Measurements from ENCODE around the gene STARD10. TPM values are rescaled to one million over a fixed set of nuclear protein-coding genes. Genes with fewer than 3 reads are reported as not detected.

The STARD10 gene
- total RNA-seq, 2 donors from 2014 or later: 32.2 to 33.3 TPM

GRCh38 chr11:72762641-72763304 lies 31.1 kb downstream of the STARD10 start:
- no peak for DNase-seq
- H3K27me3 Mint-ChIP-seq (ENCODE audit: insufficient read depth): no peaks in the 10 kb centered on the region
- H3K27ac Mint-ChIP-seq: no peak overlapping the region
- Histone ChIP-seq H3K36me3 (ENCODE audit: control insufficient read depth, insufficient read depth, low read length) (no peaks in the 10 kb centered on the region), H3K4me1 (ENCODE audit: control insufficient read depth, insufficient read depth, low read length) (no peaks in the 10 kb centered on the region), H3K4me3 (ENCODE audit: low read length) (no peak overlapping the region), H3K9ac (ENCODE audit: extremely low read depth, low read length, poor library complexity, severe bottlenecking) (no peak overlapping the region), H3K27ac (ENCODE audit: low read depth, low read length) (no peak overlapping the region), H3K27me3 (ENCODE audit: control insufficient read depth, insufficient read depth, low read length, poor library complexity, severe bottlenecking) (no peaks in the 10 kb centered on the region), H3K9me3 (ENCODE audit: control insufficient read depth, low read length) (no peaks in the 10 kb centered on the region)
- no peaks in the 10 kb centered on the region for H3K4me1 Mint-ChIP-seq
- TF ChIP-seq CTCF (conservative IDR thresholded peaks at IDR 0.05): no peak
- no peaks in the 10 kb centered on the region for H3K9me3 Mint-ChIP-seq
- H3K4me3 Mint-ChIP-seq: no peak overlapping the region
- 83 to 90% methylated on average over 1 to 4 of the region's 5 CpGs for WGBS, 2 experiments (ENCODE audit: insufficient coverage in 1 of 2, insufficient read length in 1 of 2)
- peaks cover 7% of the 10 kb centered on the region for H3K36me3 Mint-ChIP-seq (ENCODE audit: low read depth)

- Mint-ChIP-seq H3K9me3 (no peaks in the 10 kb centered on the region), H3K27ac (no peak overlapping the region), H3K4me3 (no peak overlapping the region), H3K4me1 (no peaks in the 10 kb centered on the region), H3K36me3 (ENCODE audit: low read depth) (peaks cover 20% of the 10 kb centered on the region), H3K27me3 (ENCODE audit: insufficient read depth) (peaks cover 8% of the 10 kb centered on the region)
- Histone ChIP-seq H3K4me3 (ENCODE audit: low read length) (no peak overlapping the region), H3K9ac (ENCODE audit: extremely low read depth, low read length, poor library complexity, severe bottlenecking) (no peak overlapping the region), H3K9me3 (ENCODE audit: control insufficient read depth, low read length) (no peaks in the 10 kb centered on the region), H3K36me3 (ENCODE audit: control insufficient read depth, insufficient read depth, low read length) (no peaks in the 10 kb centered on the region), H3K4me1 (ENCODE audit: control insufficient read depth, insufficient read depth, low read length) (no peaks in the 10 kb centered on the region), H3K27ac (ENCODE audit: low read depth, low read length) (no peak overlapping the region), H3K27me3 (ENCODE audit: control insufficient read depth, insufficient read depth, low read length, poor library complexity, severe bottlenecking) (no peaks in the 10 kb centered on the region)
- no peak for DNase-seq
- WGBS, 2 experiments (ENCODE audit: insufficient coverage in 1 of 2, insufficient read length in 1 of 2): 92 to 100% methylated on average over 4 to 8 of the region's 8 CpGs
- no peak for TF ChIP-seq CTCF (conservative IDR thresholded peaks at IDR 0.05)
Observed at GRCh38 chr11:72760539-72761405, 33.1 kb downstream of the STARD10 start.

GRCh38 chr11:72759468-72759985 lies 34.3 kb downstream of the STARD10 start:
- H3K36me3 Mint-ChIP-seq (ENCODE audit: low read depth): peaks cover 24% of the 10 kb centered on the region
- Histone ChIP-seq H3K4me3 (ENCODE audit: low read length) (no peak overlapping the region), H3K36me3 (ENCODE audit: control insufficient read depth, insufficient read depth, low read length) (no peaks in the 10 kb centered on the region), H3K27ac (ENCODE audit: low read depth, low read length) (no peak overlapping the region), H3K4me1 (ENCODE audit: control insufficient read depth, insufficient read depth, low read length) (no peaks in the 10 kb centered on the region), H3K9me3 (ENCODE audit: control insufficient read depth, low read length) (no peaks in the 10 kb centered on the region), H3K9ac (ENCODE audit: extremely low read depth, low read length, poor library complexity, severe bottlenecking) (no peak overlapping the region), H3K27me3 (ENCODE audit: control insufficient read depth, insufficient read depth, low read length, poor library complexity, severe bottlenecking) (no peaks in the 10 kb centered on the region)
- no peak for TF ChIP-seq CTCF (conservative IDR thresholded peaks at IDR 0.05)
- H3K4me3 Mint-ChIP-seq: no peak overlapping the region
- DNase-seq: no peak
- H3K27ac Mint-ChIP-seq: no peak overlapping the region
- peaks cover 18% of the 10 kb centered on the region for H3K27me3 Mint-ChIP-seq (ENCODE audit: insufficient read depth)
- H3K9me3 Mint-ChIP-seq: no peaks in the 10 kb centered on the region
- 86 to 90% methylated on average over 2 to 8 of the region's 8 CpGs for WGBS, 2 experiments (ENCODE audit: insufficient coverage in 1 of 2, insufficient read length in 1 of 2)
- no peaks in the 10 kb centered on the region for H3K4me1 Mint-ChIP-seq

Measured in endodermal cell (in vitro differentiated cells).